K562 (cell line): ENCODE data around the gene HES4. TPM values are rescaled to one million over a fixed set of nuclear protein-coding genes. Genes with fewer than 3 reads are reported as not detected.

Source experiments
- ATF7 ChIP-seq: fragments of 450-650 bp; IDR thresholded peaks from 2 replicates; pipeline ENCODE4 v1.7.1; 2014; ENCODE audit warnings: mild to moderate bottlenecking, moderate library complexity
- CTCF ChIP-seq, 3 experiments: IDR thresholded peaks in 2 of 3; conservative IDR thresholded peaks in 1 of 3; 2 replicates each; pipeline ENCODE4 v1.5.1; 2011 to 2012; ENCODE audit warnings: low read length in 3 of 3, mild to moderate bottlenecking in 3 of 3, control low read depth in 2 of 3, improper control_type of control experiment in 1 of 3, inconsistent platforms in 1 of 3, low read depth in 1 of 3, mixed read lengths in 1 of 3, moderate library complexity in 1 of 3; ENCODE audit not compliant: insufficient read depth in 2 of 3
- ESRRB ChIP-seq: fragments of 250-450 bp; sonication (Bioruptor Pico); IDR thresholded peaks from 2 replicates; pipeline ENCODE4 v1.5.0; 2020; ENCODE audit warnings: mild to moderate bottlenecking, moderate library complexity, borderline replicate concordance
- ETS2 ChIP-seq: IDR thresholded peaks from 2 replicates; pipeline ENCODE4 v1.6.1; 2016; ENCODE audit warnings: borderline replicate concordance, missing genetic modification characterization, mild to moderate bottlenecking, moderate library complexity, missing compliant biosample characterization; ENCODE audit not compliant: poor library complexity, severe bottlenecking
- FOXP1 ChIP-seq: sonication (generic); formaldehyde crosslinking; IDR thresholded peaks from 2 replicates; pipeline ENCODE4 v1.8.0; 2022; ENCODE audit warnings: mild to moderate bottlenecking, missing genetic modification reagents
- JUN ChIP-seq, 2 experiments: sonication (generic) in 1 of 2; formaldehyde crosslinking in 1 of 2; IDR thresholded peaks; 2 replicates each; pipeline versions ENCODE4 v1.6.1 to v1.8.0; 2012 to 2022; ENCODE audit warnings: borderline replicate concordance in 2 of 2, mild to moderate bottlenecking in 2 of 2, improper control_type of control experiment in 1 of 2, low read depth in 1 of 2, low read length in 1 of 2, missing genetic modification reagents in 1 of 2
- NFE2 ChIP-seq: IDR thresholded peaks from 2 replicates; pipeline ENCODE4 v1.6.1; 2014; ENCODE audit warnings: antibody characterized with exemption, low read depth
- RFX7 ChIP-seq: fragments of 250-450 bp; sonication (Bioruptor Pico); IDR thresholded peaks from 2 replicates; pipeline ENCODE4 v1.5.1; 2021; ENCODE audit warnings: mild to moderate bottlenecking
- SMARCA4 ChIP-seq: fragments of 450-650 bp; IDR thresholded peaks from 2 replicates; pipeline ENCODE4 v1.6.1; 2016
- ZFP91 ChIP-seq: sonication (generic); formaldehyde crosslinking; IDR thresholded peaks from 2 replicates; pipeline ENCODE4 v1.8.0; 2022; ENCODE audit warnings: mild to moderate bottlenecking, missing genetic modification reagents
- ZNF274 ChIP-seq: IDR thresholded peaks from 2 replicates; pipeline ENCODE4 v1.6.1; 2011; ENCODE audit warnings: low read depth, mild to moderate bottlenecking, low read length, moderate library complexity, borderline replicate concordance
- ZNF609 ChIP-seq: sonication (generic); formaldehyde crosslinking; IDR thresholded peaks from 2 replicates; pipeline ENCODE4 v1.8.1; 2023; ENCODE audit warnings: missing genetic modification reagents, mild to moderate bottlenecking, borderline replicate concordance
- ZNF639 ChIP-seq, 2 experiments: fragments of 200-800 bp in 1 of 2; sonication (Bioruptor generic) in 1 of 2; sonication (generic) in 1 of 2; formaldehyde crosslinking in 1 of 2; IDR thresholded peaks in 1 of 2; conservative IDR thresholded peaks in 1 of 2; 2 replicates each; pipeline versions ENCODE4 v1.5.0 to v1.6.1; 2016 to 2020; ENCODE audit warnings: missing compliant biosample characterization in 1 of 2, missing genetic modification characterization in 1 of 2, missing genetic modification reagents in 1 of 2
- polyA plus RNA-seq, 8 experiments: library from polyadenylated mRNA; depleted of rRNA in 4 of 8; stranded (reverse) in 5 of 8; unstranded in 3 of 8; fragments of >200 nt; fragmentation: Nextera tagmentation in 2 of 8; fragmentation: Illumina TruSeq in 1 of 8; extraction: Ambion mirVana in 2 of 8; extraction: Trizol in 1 of 8; gene quantifications; 2 replicates each; pipeline versions ENCODE4 v1.2.1 to v1.2.3, GENCODE V29; 2011 to 2014; ENCODE audit warnings: inconsistent platforms in 1 of 8, missing spikeins in 1 of 8
- total RNA-seq, 7 experiments: library from RNA; depleted of rRNA in 6 of 7; stranded (reverse); fragments of >200 nt in 6 of 7; fragmentation: Illumina TruSeq in 2 of 7; extraction: Trizol in 2 of 7; gene quantifications; 2 replicates each; pipeline versions ENCODE4 v1.2.1 to v1.2.3, GENCODE V29; 2011 to 2021; ENCODE audit warnings: low replicate concordance in 1 of 7

The HES4 gene
- total and polyA plus RNA-seq, 9 of the 15 experiments (the other 6 are each of a cell fraction or from before 2014, with no cell fraction given): 0.21 to 43.7 (median 5.3) TPM; not detected in 2

DNA sequence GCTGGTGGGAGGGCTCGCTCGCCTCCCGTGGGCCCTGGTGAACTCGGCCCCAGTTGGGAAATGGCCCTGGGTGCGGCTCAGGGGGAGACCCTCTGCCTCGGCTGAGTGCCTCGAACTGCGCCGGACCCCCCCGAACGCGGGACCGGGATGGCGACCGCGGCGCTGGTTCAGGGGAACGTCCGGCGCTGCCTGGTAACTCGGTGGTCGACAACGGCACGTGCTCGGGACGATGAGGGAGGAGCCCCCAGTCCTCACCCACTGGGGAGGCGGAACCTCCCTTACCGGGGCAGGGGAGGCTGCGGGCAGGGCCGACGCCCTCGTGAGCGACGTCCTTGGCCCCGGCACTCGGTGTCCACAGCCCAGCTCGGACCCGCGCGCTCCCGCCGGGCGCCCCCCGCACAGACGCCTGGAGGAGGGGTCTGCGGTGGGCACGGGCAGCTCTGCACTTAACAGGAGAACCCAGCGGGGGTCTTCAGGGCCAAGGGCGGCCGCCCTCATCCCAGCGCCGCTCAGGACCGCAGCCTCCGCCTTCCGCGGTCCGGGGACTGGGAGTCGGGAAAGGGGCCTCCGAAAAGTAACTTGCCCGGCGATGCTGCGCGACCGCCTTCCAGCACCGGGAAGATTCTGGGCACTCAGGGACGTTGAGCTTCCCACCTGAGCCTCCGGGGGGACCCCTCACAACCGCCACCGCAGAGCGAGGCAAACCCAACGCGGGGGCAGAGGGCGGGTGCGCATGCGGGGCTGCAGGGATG lies 1.7 kb downstream of the HES4 start (continued):
- TF ChIP-seq RFX7 (CRISPR knock-in tag) (no peak), CTCF (IDR thresholded peaks at IDR 0.05 in 2 of 3, conservative IDR thresholded peaks at IDR 0.05 in 1 of 3; ENCODE audit: insufficient read depth in 2 of 3, low read depth in 1 of 3, low read length in 3 of 3) (0 out of 6 replicates have a peak, but pooled peaks of 1 of the 3 experiments have one; percentile 13), ZNF274 (no peak), ZNF639 (CRISPR knock-in tag; conservative IDR thresholded peaks at IDR 0.05 in 1 of 2, IDR thresholded peaks at IDR 0.05 in 1 of 2) (no peak), ETS2 (tag) (no peak), ESRRB (no peak), ATF7 (no peak), ZFP91 (CRISPR knock-in tag) (no peak), FOXP1 (no peak), JUN (IDR thresholded peaks at IDR 0.05; ENCODE audit: borderline replicate concordance, low read depth, low read length) (no peak), JUN (CRISPR knock-in tag; IDR thresholded peaks at IDR 0.05; ENCODE audit: borderline replicate concordance) (no peak), NFE2 (no peak), ZNF609 (no peak), SMARCA4 (no peak)
